ENCODE measurements around the gene GRM5.

- TF ChIP-seq CTCF (IDR thresholded peaks at IDR 0.05) (no peak), POLR2A (IDR thresholded peaks at IDR 0.05) (no peak), POLR2AphosphoS5 (IDR thresholded peaks at IDR 0.05) (no peak)
Measured at GRCh38 chr11:88680806-88681205, 385.0 kb downstream of the GRM5 start.

Measured in transverse colon (tissue), 4 donors.